Right ventricle myocardium inferior (tissue), 1 donor: ENCODE measurements around the gene CDC42EP4. TPM values are rescaled to one million over a fixed set of nuclear protein-coding genes. Genes with fewer than 3 reads are reported as not detected.
"Not testable (repeated sequence)": the region's sequence is repeated elsewhere in the genome, so short reads cannot be mapped to it uniquely, and the experiment has no call there.

ENCODE experiments used
- ATAC-seq: fragments of 200-7000 bp; cut with Tn5 transposase; one replicate; pipeline ENCODE4 v1.9.1; 2020; ENCODE audit warnings: mild to moderate bottlenecking, moderate library complexity
- DNase-seq: peaks from one replicate; pipeline ENCODE4 v3.0.0; 2021; ENCODE audit errors: missing footprints
- intact Hi-C: fragments of 100-400 bp; cut with DNase I; formaldehyde crosslinking; loops from one replicate; pipeline ENCODE4 v1.11.0; 2022
- total RNA-seq: library from RNA; stranded (reverse); fragmentation: NEBNext Ultra II Directional; extraction: Animal tissue kit (Norgen Biotek cat#: 25700); gene quantifications from one replicate; pipeline ENCODE4 v1.2.1, GENCODE V29; 2021
- donor health status: DM: no; HTN: yes; CAD: no; lungs with severe emphysema.

The CDC42EP4 gene
- total RNA-seq, 1 donor from 2014 or later, result 58.8 TPM

GRCh38 chr17:73325527-73325842 lies 13.7 kb upstream of the CDC42EP4 start:
- DNase-seq (peak; percentile 60), ATAC-seq (peak; percentile 90)
- intact Hi-C loops, result no loop called here

- ATAC-seq, result no peak
- peak; percentile 51 for DNase-seq
- intact Hi-C loops, result no loop called here
These were observed 13.1 kb upstream of the CDC42EP4 start for GRCh38 chr17:73324711-73325526.

- ATAC-seq, result peak; percentile 41
- intact Hi-C loops, result no loop called here
These were observed 12.3 kb upstream of the CDC42EP4 start for GRCh38 chr17:73324160-73324475.

GRCh38 chr17:73323409-73324159 lies 11.8 kb upstream of the CDC42EP4 start:
- no peak for ATAC-seq
- DNase-seq, result peak; percentile 41

More at GRCh38 chr17:73324160-73324475, 12.3 kb upstream of the CDC42EP4 start:
- peak; percentile 65 for DNase-seq

GRCh38 chr17:73320601-73321264 lies 8.9 kb upstream of the CDC42EP4 start:
- ATAC-seq (no peak), DNase-seq (no peak)
- intact Hi-C loops, result loop anchor here (2.0 kb wide), 1 partner anchor 36 kb away; no protein-coding TSS in a partner anchor

More at GRCh38 chr17:73323409-73324159, 11.8 kb upstream of the CDC42EP4 start:
- intact Hi-C loops, result no loop called here

GRCh38 chr17:73319766-73320165 lies 8.0 kb upstream of the CDC42EP4 start:
- ATAC-seq, result no peak
- intact Hi-C loops, result loop anchor here (2.0 kb wide), 1 partner anchor 37 kb away; no protein-coding TSS in a partner anchor
- no peak for DNase-seq

GRCh38 chr17:73318836-73319235 lies 7.0 kb upstream of the CDC42EP4 start:
- intact Hi-C loops, result no loop called here
- ATAC-seq, result no peak
- DNase-seq, result no peak

GRCh38 chr17:73318427-73318813 lies 6.6 kb upstream of the CDC42EP4 start:
- DNase-seq (no peak), ATAC-seq (no peak)
- intact Hi-C loops, result no loop called here

GRCh38 chr17:73317513-73318426 lies 6.0 kb upstream of the CDC42EP4 start:
- intact Hi-C loops, result no loop called here
- DNase-seq, result no peak
- peak; percentile 61 for ATAC-seq

- intact Hi-C loops, result no loop called here
- no peak for DNase-seq
- no peak for ATAC-seq
These were observed 5.2 kb upstream of the CDC42EP4 start for GRCh38 chr17:73316919-73317505.

GRCh38 chr17:73315471-73315870 lies 3.7 kb upstream of the CDC42EP4 start:
- intact Hi-C loops, result no loop called here
- DNase-seq (no peak), ATAC-seq (no peak)

GRCh38 chr17:73313526-73314127 lies 1.8 kb upstream of the CDC42EP4 start:
- DNase-seq (no peak), ATAC-seq (no peak)
- intact Hi-C loops, result loop anchor here (2.0 to 5.0 kb wide), 4 partner anchors 36 to 121 kb away; partner anchors contain the start of genes COG1 and CPSF4L

- intact Hi-C loops, result loop anchor here (2.0 to 5.0 kb wide), 4 partner anchors 36 to 121 kb away; partner anchors contain the start of genes COG1 and CPSF4L
- DNase-seq, ATAC-seq: not testable (repeated sequence)
These were observed 1.1 kb upstream of the CDC42EP4 start for GRCh38 chr17:73312887-73313286.

GRCh38 chr17:73311428-73311780 lies 397 bp downstream of the CDC42EP4 start:
- no peak for DNase-seq
- intact Hi-C loops, result loop anchor here (2.0 to 5.0 kb wide), 4 partner anchors 34 to 119 kb away; partner anchors contain the start of genes COG1 and CPSF4L

GRCh38 chr17:73309727-73310596 lies 1.8 kb downstream of the CDC42EP4 start:
- intact Hi-C loops, result loop anchor here (2.0 to 5.0 kb wide), 5 partner anchors 17 to 118 kb away; partner anchors contain the start of genes COG1 and CPSF4L
- ATAC-seq (no peak), DNase-seq (no peak)

More at GRCh38 chr17:73311428-73311780, 397 bp downstream of the CDC42EP4 start:
- ATAC-seq, result peak; percentile 8

- not testable (repeated sequence) for DNase-seq, ATAC-seq
- intact Hi-C loops, result loop anchor here (2.0 kb wide), 1 partner anchor 16 kb away; no protein-coding TSS in a partner anchor
These were observed 2.8 kb downstream of the CDC42EP4 start for GRCh38 chr17:73308959-73309358.
